HG03571 (cell line): Measurements from ENCODE around the gene POU2AF2.
"Not testable (repeated sequence)": the region's sequence is repeated elsewhere in the genome, so short reads cannot be mapped to it uniquely, and the experiment has no call there.

Experiments
- ATAC-seq: cut with Tn5 transposase; IDR thresholded peaks from one replicate; pipeline ENCODE4 v1.9.1; 2021; ENCODE audit not compliant: unreplicated experiment

The POU2AF2 gene

GRCh38 chr11:111301842-111302118, 56.3 kb downstream of the POU2AF2 start:
- ATAC-seq: no peak

GRCh38 chr11:111302298-111302697, 56.8 kb downstream of the POU2AF2 start:
- ATAC-seq: no peak

GRCh38 chr11:111303461-111303860, 57.9 kb downstream of the POU2AF2 start:
- no peak for ATAC-seq

GRCh38 chr11:111305162-111305802, 59.8 kb downstream of the POU2AF2 start:
- no peak for ATAC-seq

- ATAC-seq: no peak
Measured at GRCh38 chr11:111305876-111306275, 60.4 kb downstream of the POU2AF2 start.

- no peak for ATAC-seq
Measured at GRCh38 chr11:111306321-111306720, 60.8 kb downstream of the POU2AF2 start.

GRCh38 chr11:111307472-111308108, 62.1 kb downstream of the POU2AF2 start:
- no peak for ATAC-seq

GRCh38 chr11:111308140-111308539, 62.6 kb downstream of the POU2AF2 start:
- no peak for ATAC-seq

- no peak for ATAC-seq
Measured at GRCh38 chr11:111309215-111309915, 63.8 kb downstream of the POU2AF2 start.

- ATAC-seq: no peak
Measured at GRCh38 chr11:111310088-111310487, 64.6 kb downstream of the POU2AF2 start.

- ATAC-seq: no peak
Measured at GRCh38 chr11:111310723-111311122, 65.2 kb downstream of the POU2AF2 start.

GRCh38 chr11:111312076-111312475, 66.6 kb downstream of the POU2AF2 start:
- ATAC-seq: no peak

- no peak for ATAC-seq
Measured at GRCh38 chr11:111319296-111319695, 73.8 kb downstream of the POU2AF2 start.

- not testable (repeated sequence) for ATAC-seq
Measured at GRCh38 chr11:111320199-111320598, 74.7 kb downstream of the POU2AF2 start.

- no peak for ATAC-seq
Measured at GRCh38 chr11:111320728-111321568, 75.4 kb downstream of the POU2AF2 start.

GRCh38 chr11:111322534-111322933, 77.0 kb downstream of the POU2AF2 start:
- ATAC-seq: no peak

- ATAC-seq: no peak
Measured at GRCh38 chr11:111324277-111324720, 78.8 kb downstream of the POU2AF2 start.

- no peak for ATAC-seq
Measured at GRCh38 chr11:111325259-111325658, 79.7 kb downstream of the POU2AF2 start.

GRCh38 chr11:111326824-111327223, 81.3 kb downstream of the POU2AF2 start:
- ATAC-seq: no peak

- ATAC-seq: no peak
Measured at GRCh38 chr11:111327908-111328624, 82.5 kb downstream of the POU2AF2 start.
